Measurements from ENCODE around the gene ACADM. TPM values are rescaled to one million over a fixed set of nuclear protein-coding genes. Genes with fewer than 3 reads are reported as not detected.
"Not testable (repeated sequence)": the region's sequence is repeated elsewhere in the genome, so short reads cannot be mapped to it uniquely, and the experiment has no call there.

The ACADM gene
- total RNA-seq (2022), result 19.2 and 21.6 TPM in 2 replicates
- Bru-seq, nascent RNA, result percentile 60 among the genes with signal in this experiment
- percentile 61 among the genes with signal in this experiment for BruChase-seq, experiment 1, labeled RNA remaining after a 6-hour chase
- percentile 60 among the genes with signal in this experiment for BruChase-seq, experiment 2, labeled RNA remaining after a 2-hour chase
- long read RNA-seq, transcript ACADM-202 (12 exons, 2,619 nt), result major isoform, 23 of 39 reads
- long read RNA-seq, partial matches to known transcripts, result 3 of 39 reads
- long read RNA-seq, other reads (novel, unspliced or antisense), result 8 of 39 reads

- intact Hi-C loops (cut with micrococcal nuclease; ENCODE audit: unreplicated experiment), result loop anchor here (2.0 kb wide), 1 partner anchor 64 kb away; no protein-coding TSS in a partner anchor
- no peaks in the 10 kb centered on the region for H3K4me1 Mint-ChIP-seq (ENCODE audit: low read depth, unreplicated experiment)
- TF ChIP-seq, protein P1, sequence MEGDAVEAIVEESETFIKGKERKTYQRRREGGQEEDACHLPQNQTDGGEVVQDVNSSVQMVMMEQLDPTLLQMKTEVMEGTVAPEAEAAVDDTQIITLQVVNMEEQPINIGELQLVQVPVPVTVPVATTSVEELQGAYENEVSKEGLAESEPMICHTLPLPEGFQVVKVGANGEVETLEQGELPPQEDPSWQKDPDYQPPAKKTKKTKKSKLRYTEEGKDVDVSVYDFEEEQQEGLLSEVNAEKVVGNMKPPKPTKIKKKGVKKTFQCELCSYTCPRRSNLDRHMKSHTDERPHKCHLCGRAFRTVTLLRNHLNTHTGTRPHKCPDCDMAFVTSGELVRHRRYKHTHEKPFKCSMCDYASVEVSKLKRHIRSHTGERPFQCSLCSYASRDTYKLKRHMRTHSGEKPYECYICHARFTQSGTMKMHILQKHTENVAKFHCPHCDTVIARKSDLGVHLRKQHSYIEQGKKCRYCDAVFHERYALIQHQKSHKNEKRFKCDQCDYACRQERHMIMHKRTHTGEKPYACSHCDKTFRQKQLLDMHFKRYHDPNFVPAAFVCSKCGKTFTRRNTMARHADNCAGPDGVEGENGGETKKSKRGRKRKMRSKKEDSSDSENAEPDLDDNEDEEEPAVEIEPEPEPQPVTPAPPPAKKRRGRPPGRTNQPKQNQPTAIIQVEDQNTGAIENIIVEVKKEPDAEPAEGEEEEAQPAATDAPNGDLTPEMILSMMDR (IDR thresholded peaks at IDR 0.05; ENCODE audit: unreplicated experiment), result no peak
- H3K36me3 Mint-ChIP-seq (ENCODE audit: insufficient read depth, unreplicated experiment), result peaks cover 26% of the 10 kb centered on the region
- H3K4me3 Mint-ChIP-seq (ENCODE audit: low read depth, unreplicated experiment), result peak within 1 kb of the TSS; percentile 100
- no peaks in the 10 kb centered on the region for H3K9me3 Mint-ChIP-seq (ENCODE audit: low read depth, unreplicated experiment)
- H3K27me3 Mint-ChIP-seq (ENCODE audit: unreplicated experiment), result no peaks in the 10 kb centered on the region
- H3K27ac Mint-ChIP-seq (ENCODE audit: unreplicated experiment), result peak within 1 kb of the TSS; percentile 91
- peak; percentile 81 for DNase-seq
- CTCF ChIA-PET, result interaction anchor here (1.2 kb wide), 1 partner anchor 110 kb away, joined by 5 read pairs; no protein-coding TSS in a partner anchor
- BruUV-seq (replicated peaks), result no TSS peak
Measured at GRCh38 chr1:75724472-75725022, at the start of gene ACADM. Gene ACADM, plus strand, starts transcription at chr1:75724709. Its CDS starts 79 bp downstream, at chr1:75724788.

GRCh38 chr1:75677443-75677842, 47.1 kb upstream of the ACADM start:
- intact Hi-C loops (cut with micrococcal nuclease; ENCODE audit: unreplicated experiment), result no loop called here
- no TSS peak for BruUV-seq (replicated peaks)
- H3K4me1 Mint-ChIP-seq (ENCODE audit: low read depth, unreplicated experiment), result no peaks in the 10 kb centered on the region
- CTCF ChIA-PET, result no interaction called here
- H3K27me3 Mint-ChIP-seq (ENCODE audit: unreplicated experiment), result no peaks in the 10 kb centered on the region
- no peaks in the 10 kb centered on the region for H3K36me3 Mint-ChIP-seq (ENCODE audit: insufficient read depth, unreplicated experiment)
- H3K27ac Mint-ChIP-seq (ENCODE audit: unreplicated experiment), result no peak overlapping the region
- H3K9me3 Mint-ChIP-seq (ENCODE audit: low read depth, unreplicated experiment), result peaks cover 3% of the 10 kb centered on the region
- H3K4me3 Mint-ChIP-seq (ENCODE audit: low read depth, unreplicated experiment), result no peak overlapping the region
- DNase-seq, result no peak
- TF ChIP-seq, protein P1 (IDR thresholded peaks at IDR 0.05; ENCODE audit: unreplicated experiment), result no peak

- BruUV-seq (replicated peaks); H3K4me3 Mint-ChIP-seq (ENCODE audit: low read depth, unreplicated experiment); DNase-seq; H3K4me1 Mint-ChIP-seq (ENCODE audit: low read depth, unreplicated experiment); H3K27me3 Mint-ChIP-seq (ENCODE audit: unreplicated experiment); CTCF ChIA-PET; intact Hi-C loops (cut with micrococcal nuclease; ENCODE audit: unreplicated experiment); H3K36me3 Mint-ChIP-seq (ENCODE audit: insufficient read depth, unreplicated experiment); H3K27ac Mint-ChIP-seq (ENCODE audit: unreplicated experiment); H3K9me3 Mint-ChIP-seq (ENCODE audit: low read depth, unreplicated experiment): not testable (repeated sequence)
Measured at GRCh38 chr1:75677964-75678363, 46.5 kb upstream of the ACADM start.

DNA sequence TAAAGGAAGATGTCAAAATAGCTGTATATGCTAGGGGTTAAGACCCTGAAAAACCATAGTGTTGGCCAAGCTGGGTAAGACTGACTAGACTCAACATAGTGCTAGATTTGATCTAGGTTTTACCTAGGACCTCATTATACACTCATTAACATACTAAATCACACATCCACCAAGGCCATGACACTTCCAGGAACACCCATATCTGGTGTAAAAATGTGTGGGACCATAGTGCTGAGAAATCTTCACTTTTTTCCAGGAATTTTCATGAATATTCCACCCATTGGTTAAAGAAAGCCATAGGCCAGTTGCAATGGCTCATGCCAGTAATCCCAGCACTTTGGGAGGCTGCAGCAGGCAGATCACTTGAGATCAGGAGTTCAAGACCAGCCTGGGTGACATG, 34.0 kb upstream of the ACADM start:
- CTCF ChIA-PET, result no interaction called here
- BruUV-seq (replicated peaks), result no TSS peak
- TF ChIP-seq, protein P1 (IDR thresholded peaks at IDR 0.05; ENCODE audit: unreplicated experiment), result no peak
- DNase-seq, result no peak
- H3K9me3 Mint-ChIP-seq (ENCODE audit: low read depth, unreplicated experiment), result peaks cover 3% of the 10 kb centered on the region
- H3K4me3 Mint-ChIP-seq (ENCODE audit: low read depth, unreplicated experiment), result no peak overlapping the region
- H3K27ac Mint-ChIP-seq (ENCODE audit: unreplicated experiment), result no peak overlapping the region
- no peaks in the 10 kb centered on the region for H3K4me1 Mint-ChIP-seq (ENCODE audit: low read depth, unreplicated experiment)
- intact Hi-C loops (cut with micrococcal nuclease; ENCODE audit: unreplicated experiment), result no loop called here
- H3K36me3 Mint-ChIP-seq (ENCODE audit: insufficient read depth, unreplicated experiment), result no peaks in the 10 kb centered on the region
- H3K27me3 Mint-ChIP-seq (ENCODE audit: unreplicated experiment), result no peaks in the 10 kb centered on the region

DNA sequence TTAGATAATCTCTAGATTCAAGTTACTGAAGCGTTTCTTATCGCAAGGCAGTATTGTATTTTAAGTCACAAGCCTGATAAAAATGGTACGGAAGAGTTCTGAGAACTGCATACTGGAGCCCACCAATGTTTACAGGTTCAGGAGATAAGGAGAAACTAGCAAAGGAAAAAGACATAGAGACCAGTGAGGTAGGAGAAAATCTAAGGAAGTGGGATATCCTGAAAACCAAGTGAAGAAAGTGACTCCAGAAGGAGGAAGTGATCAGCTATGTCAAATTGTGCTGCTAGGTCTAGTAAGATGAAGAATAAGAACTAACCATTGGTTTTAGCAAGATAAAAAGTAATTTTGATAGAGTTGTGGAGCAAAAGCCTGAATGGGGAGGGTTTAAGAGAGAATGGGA, 31.0 kb upstream of the ACADM start:
- Mint-ChIP-seq H3K4me1 (ENCODE audit: low read depth, unreplicated experiment) (no peaks in the 10 kb centered on the region), H3K9me3 (ENCODE audit: low read depth, unreplicated experiment) (peaks cover 3% of the 10 kb centered on the region), H3K4me3 (ENCODE audit: low read depth, unreplicated experiment) (no peak overlapping the region), H3K27ac (ENCODE audit: unreplicated experiment) (no peak overlapping the region), H3K36me3 (ENCODE audit: insufficient read depth, unreplicated experiment) (no peaks in the 10 kb centered on the region), H3K27me3 (ENCODE audit: unreplicated experiment) (peaks cover 5% of the 10 kb centered on the region)
- CTCF ChIA-PET, result no interaction called here
- intact Hi-C loops (cut with micrococcal nuclease; ENCODE audit: unreplicated experiment), result no loop called here
- BruUV-seq (replicated peaks), result no TSS peak
- no peak for DNase-seq
- TF ChIP-seq, protein P1 (IDR thresholded peaks at IDR 0.05; ENCODE audit: unreplicated experiment), result no peak
